Vagina (tissue), 2 donors: ENCODE measurements around the gene FAM228A.

Source experiments
- CTCF ChIP-seq, 3 experiments: fragments of 450-650 bp in 2 of 3; fragments of 200-600 bp in 1 of 3; sonication (generic) in 1 of 3; IDR thresholded peaks; one replicate each; pipeline ENCODE4 v1.5.1; 2017 to 2019; ENCODE audit warnings: antibody characterized with exemption in 3 of 3, mild to moderate bottlenecking in 2 of 3, moderate library complexity in 2 of 3
- POLR2A ChIP-seq, 2 donors: fragments of 450-650 bp; IDR thresholded peaks; one replicate each; pipeline ENCODE4 v1.6.1; 2017; ENCODE audit warnings: antibody characterized with exemption in 2 of 2, mild to moderate bottlenecking in 2 of 2, moderate library complexity in 2 of 2

GRCh38 chr2:24225499-24226242 is 50.8 kb downstream of the FAM228A start:
- no peak for TF ChIP-seq POLR2A (IDR thresholded peaks at IDR 0.05)
- TF ChIP-seq CTCF (IDR thresholded peaks at IDR 0.05), result no peak
